Parathyroid adenoma (tissue), 2 donors: ENCODE data around the gene IL5RA.

Experiments
- H2AFZ ChIP-seq: fragments of 300-600 bp; sonication (generic); one replicate; pipeline ENCODE4 v1.7.0; 2017; ENCODE audit warnings: antibody characterized with exemption, mild to moderate bottlenecking
- H3K27ac ChIP-seq: fragments of 300-600 bp; sonication (generic); one replicate; pipeline ENCODE4 v1.7.0; 2017
- H3K27me3 ChIP-seq: fragments of 300-600 bp; sonication (generic); one replicate; pipeline ENCODE4 v1.7.0; 2017; ENCODE audit warnings: low read length; ENCODE audit not compliant: control insufficient read depth, insufficient read depth
- H3K36me3 ChIP-seq: fragments of 300-600 bp; sonication (generic); one replicate; pipeline ENCODE4 v1.7.0; 2017; ENCODE audit warnings: low read length; ENCODE audit not compliant: control insufficient read depth, insufficient read depth
- H3K4me1 ChIP-seq: fragments of 300-600 bp; sonication (generic); one replicate; pipeline ENCODE4 v1.7.0; 2017; ENCODE audit warnings: control low read depth
- H3K4me2 ChIP-seq: fragments of 300-600 bp; sonication (generic); one replicate; pipeline ENCODE4 v1.7.0; 2017; ENCODE audit warnings: low read length
- H3K4me3 ChIP-seq: fragments of 300-600 bp; sonication (generic); one replicate; pipeline ENCODE4 v1.7.0; 2017; ENCODE audit warnings: low read depth, low read length
- H3K79me2 ChIP-seq: fragments of 300-600 bp; sonication (generic); one replicate; pipeline ENCODE4 v1.7.0; 2017; ENCODE audit warnings: control low read depth
- H3K9ac ChIP-seq: fragments of 300-600 bp; sonication (generic); one replicate; pipeline ENCODE4 v1.7.0; 2017; ENCODE audit warnings: mild to moderate bottlenecking
- H3K9me3 ChIP-seq: fragments of 300-600 bp; sonication (generic); one replicate; pipeline ENCODE4 v1.7.0; 2017; ENCODE audit warnings: low read length; ENCODE audit not compliant: control insufficient read depth
- TF ChIP-seq, protein P1 (sequence below): fragments of 300-600 bp; sonication (generic); IDR thresholded peaks from one replicate; pipeline ENCODE4 v1.7.0; 2017; ENCODE audit warnings: antibody characterized with exemption, mild to moderate bottlenecking
- donor health status: primary hyperparathyroidism.

The IL5RA gene

DNA sequence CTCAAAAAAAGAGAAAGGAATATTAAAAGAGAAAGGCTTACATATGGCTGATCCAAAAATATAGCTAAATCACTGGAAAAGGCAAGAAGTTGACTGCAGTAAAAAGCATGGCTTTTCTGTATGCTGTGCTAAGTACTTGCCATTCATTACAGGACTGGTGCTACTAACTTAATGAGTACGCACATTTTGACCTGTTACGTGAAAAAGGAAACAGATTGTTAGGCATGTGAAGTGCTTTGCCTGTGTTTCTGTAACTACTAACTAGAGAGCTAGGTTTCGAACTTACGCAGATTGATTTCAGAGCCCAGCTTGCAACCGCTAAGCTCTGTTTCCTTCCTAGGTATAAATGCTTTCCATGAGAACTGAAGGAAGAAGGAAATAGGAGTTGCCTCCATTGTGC is 19.4 kb upstream of the IL5RA start:
- no peak overlapping the region for H2AFZ ChIP-seq
- no peak overlapping the region for H3K27ac ChIP-seq
- H3K27me3 ChIP-seq = no peaks in the 10 kb centered on the region
- H3K4me1 ChIP-seq = no peaks in the 10 kb centered on the region
- peaks cover 3% of the 10 kb centered on the region for H3K79me2 ChIP-seq
- H3K9ac ChIP-seq = no peak overlapping the region
- no peaks in the 10 kb centered on the region for H3K36me3 ChIP-seq
- no peak overlapping the region for H3K4me2 ChIP-seq
- H3K4me3 ChIP-seq = no peak overlapping the region
- H3K9me3 ChIP-seq = no peaks in the 10 kb centered on the region
- TF ChIP-seq, protein P1, sequence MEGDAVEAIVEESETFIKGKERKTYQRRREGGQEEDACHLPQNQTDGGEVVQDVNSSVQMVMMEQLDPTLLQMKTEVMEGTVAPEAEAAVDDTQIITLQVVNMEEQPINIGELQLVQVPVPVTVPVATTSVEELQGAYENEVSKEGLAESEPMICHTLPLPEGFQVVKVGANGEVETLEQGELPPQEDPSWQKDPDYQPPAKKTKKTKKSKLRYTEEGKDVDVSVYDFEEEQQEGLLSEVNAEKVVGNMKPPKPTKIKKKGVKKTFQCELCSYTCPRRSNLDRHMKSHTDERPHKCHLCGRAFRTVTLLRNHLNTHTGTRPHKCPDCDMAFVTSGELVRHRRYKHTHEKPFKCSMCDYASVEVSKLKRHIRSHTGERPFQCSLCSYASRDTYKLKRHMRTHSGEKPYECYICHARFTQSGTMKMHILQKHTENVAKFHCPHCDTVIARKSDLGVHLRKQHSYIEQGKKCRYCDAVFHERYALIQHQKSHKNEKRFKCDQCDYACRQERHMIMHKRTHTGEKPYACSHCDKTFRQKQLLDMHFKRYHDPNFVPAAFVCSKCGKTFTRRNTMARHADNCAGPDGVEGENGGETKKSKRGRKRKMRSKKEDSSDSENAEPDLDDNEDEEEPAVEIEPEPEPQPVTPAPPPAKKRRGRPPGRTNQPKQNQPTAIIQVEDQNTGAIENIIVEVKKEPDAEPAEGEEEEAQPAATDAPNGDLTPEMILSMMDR = no peak

DNA sequence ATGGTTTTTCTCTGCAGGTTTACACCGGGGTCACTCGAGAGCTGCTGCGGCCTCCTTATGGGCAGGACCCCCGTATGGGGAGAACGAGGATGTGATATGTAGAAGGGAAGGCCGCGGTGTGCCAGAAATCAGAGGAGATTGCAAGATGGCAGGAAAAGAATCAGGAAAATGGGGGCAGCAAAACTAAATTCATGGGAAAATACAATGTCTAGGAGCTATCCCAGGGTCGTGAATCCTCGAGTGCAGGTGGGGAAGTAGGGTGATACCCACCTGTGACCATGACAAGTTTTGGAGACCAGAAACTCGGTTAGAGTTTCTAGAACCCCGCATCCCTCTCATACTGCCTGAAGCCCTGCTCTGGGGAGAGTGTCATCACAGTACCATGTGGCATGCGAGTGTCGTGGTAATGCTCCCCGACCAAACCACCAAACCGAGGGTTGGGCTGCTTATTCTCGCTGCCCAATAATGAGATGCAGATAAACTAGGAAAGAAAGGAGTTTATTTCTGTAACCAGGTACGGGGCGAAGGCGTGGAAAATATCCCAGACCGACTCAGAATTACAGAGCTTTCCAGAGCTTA is 17.3 kb upstream of the IL5RA start:
- Histone ChIP-seq H3K4me1 (no peaks in the 10 kb centered on the region), H3K27me3 (no peaks in the 10 kb centered on the region), H3K4me2 (peak overlapping the region; percentile 85), H3K27ac (peak overlapping the region; percentile 89), H3K4me3 (peak overlapping the region; percentile 98), H3K9me3 (no peaks in the 10 kb centered on the region), H3K36me3 (no peaks in the 10 kb centered on the region), H2AFZ (peak overlapping the region; percentile 97), H3K9ac (no peak overlapping the region), H3K79me2 (peaks cover 3% of the 10 kb centered on the region)
- TF ChIP-seq, protein P1 = no peak

DNA sequence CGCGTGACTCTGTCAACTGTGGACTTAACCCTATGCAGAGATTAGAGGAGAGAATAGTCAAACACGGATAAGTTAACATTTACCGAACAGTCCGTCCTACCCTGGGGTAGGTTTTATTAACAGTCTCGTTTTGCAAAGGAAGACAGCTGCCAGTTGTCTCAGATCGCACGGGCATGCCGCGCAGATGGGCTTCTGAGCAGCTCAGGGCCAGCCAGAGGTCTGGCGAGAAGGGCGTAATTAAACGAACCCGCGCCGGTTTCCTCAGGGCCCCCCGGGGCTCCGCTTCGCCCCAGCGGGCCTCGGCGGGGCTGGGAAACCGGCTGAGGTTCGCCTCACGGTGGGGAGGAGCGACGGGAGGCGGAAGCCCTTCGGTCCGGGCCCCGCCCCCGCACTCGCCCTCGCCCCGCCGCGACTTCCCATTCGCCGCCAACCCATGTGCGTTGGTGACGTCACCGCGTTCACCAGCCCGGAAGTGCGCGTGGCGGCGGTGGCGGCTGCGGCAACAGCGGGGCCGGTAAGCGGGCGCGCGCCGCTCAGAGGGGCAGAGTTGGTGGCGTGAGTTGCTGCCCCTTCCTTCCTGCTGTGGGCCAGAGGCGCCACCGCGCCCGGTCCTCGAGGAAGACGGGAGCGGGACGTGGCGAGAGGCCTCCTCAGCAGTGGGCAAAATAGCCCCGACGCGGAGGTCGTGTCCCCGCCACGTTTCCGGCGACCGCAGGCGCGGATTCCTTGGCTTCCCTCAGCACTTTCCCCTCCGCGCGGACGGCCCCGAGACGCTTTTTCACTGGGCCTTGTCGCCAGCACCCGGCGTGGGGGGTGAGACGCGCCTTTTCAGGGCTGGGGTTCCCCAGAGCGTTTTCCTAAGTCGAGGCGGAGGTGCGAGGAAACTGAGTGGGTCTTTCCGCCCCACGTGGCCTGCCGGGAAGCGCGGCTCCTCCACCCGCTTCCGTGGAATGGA is 16.6 kb upstream of the IL5RA start, which contains the start of gene TRNT1:
TRNT1 (plus strand) TSS at position 464 of the 955 bp plus-strand sequence. CDS start 2,101 bp downstream, outside the sequence.
- Histone ChIP-seq H3K27me3 (no peaks in the 10 kb centered on the region), H3K36me3 (no peaks in the 10 kb centered on the region)

DNA sequence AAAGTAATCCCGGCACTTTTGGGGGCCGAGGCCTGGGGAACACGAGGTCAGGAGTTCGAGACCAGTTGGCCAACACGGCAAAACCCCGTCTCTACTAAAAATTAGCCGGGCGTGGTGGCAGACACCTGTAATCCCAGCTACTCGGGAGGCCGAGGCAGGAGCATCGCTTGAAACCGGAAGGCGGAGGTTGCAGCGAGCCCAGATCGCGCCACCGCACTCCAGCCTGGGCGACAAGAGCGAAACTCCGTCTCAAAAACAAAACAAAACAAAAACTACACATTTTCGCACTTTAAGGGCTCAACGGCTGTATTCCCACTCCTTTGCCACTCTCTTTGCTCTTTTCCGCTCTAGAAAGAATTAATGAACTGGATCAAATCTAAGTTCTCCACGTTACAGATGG is 15.8 kb upstream of the IL5RA start:
- Histone ChIP-seq H2AFZ (peak overlapping the region; percentile 97), H3K4me3 (peak overlapping the region; percentile 98), H3K36me3 (no peaks in the 10 kb centered on the region), H3K9me3 (no peaks in the 10 kb centered on the region), H3K4me2 (peak overlapping the region; percentile 98), H3K9ac (no peak overlapping the region), H3K27ac (peak overlapping the region; percentile 89), H3K79me2 (peaks cover 3% of the 10 kb centered on the region), H3K27me3 (no peaks in the 10 kb centered on the region), H3K4me1 (no peaks in the 10 kb centered on the region)
- TF ChIP-seq, protein P1 = no peak

More for the DNA sequence above, 16.6 kb upstream of the IL5RA start, which contains the start of gene TRNT1:
- peak within 1 kb of the TSS; percentile 89 for H3K27ac ChIP-seq
- H3K79me2 ChIP-seq = peaks cover 3% of the 10 kb centered on the region
- H3K9ac ChIP-seq = peak within 1 kb of the TSS; percentile 85
- peak within 1 kb of the TSS; percentile 97 for H2AFZ ChIP-seq
- H3K9me3 ChIP-seq = no peaks in the 10 kb centered on the region
- H3K4me3 ChIP-seq = peak within 1 kb of the TSS; percentile 98
- TF ChIP-seq, protein P1 = no peak
- no peaks in the 10 kb centered on the region for H3K4me1 ChIP-seq
- H3K4me2 ChIP-seq = peak within 1 kb of the TSS; percentile 98
